ENCODE measurements around the gene ARHGEF39.
"Not testable (repeated sequence)": the region's sequence is repeated elsewhere in the genome, so short reads cannot be mapped to it uniquely, and the experiment has no call there.

The ARHGEF39 gene

GRCh38 chr9:35618854-35619799, 45.9 kb downstream of the ARHGEF39 start:
- peak; percentile 91 for ATAC-seq
- peak; percentile 80 for DNase-seq

GRCh38 chr9:35618325-35618727, 46.7 kb downstream of the ARHGEF39 start, which contains the start of gene CD72:
CD72 (minus strand) TSS chr9:35618413; CDS start chr9:35618303, 110 bp downstream.
- ATAC-seq = no peak
- DNase-seq = no peak

GRCh38 chr9:35617548-35617947, 47.4 kb downstream of the ARHGEF39 start:
- no peak for DNase-seq

GRCh38 chr9:35616681-35617459, 48.1 kb downstream of the ARHGEF39 start:
- peak; percentile 83 for DNase-seq
- peak; percentile 25 for ATAC-seq

More at GRCh38 chr9:35617548-35617947, 47.4 kb downstream of the ARHGEF39 start:
- ATAC-seq = no peak

GRCh38 chr9:35615981-35616680, 48.9 kb downstream of the ARHGEF39 start:
- ATAC-seq = no peak
- no peak for DNase-seq

- ATAC-seq (no peak), DNase-seq (no peak)
Observed at GRCh38 chr9:35612843-35613242, 52.2 kb downstream of the ARHGEF39 start.

- not testable (repeated sequence) for ATAC-seq, DNase-seq
Observed at GRCh38 chr9:35612066-35612465, 52.9 kb downstream of the ARHGEF39 start.

- ATAC-seq (peak; percentile 74), DNase-seq (peak; percentile 65)
Observed at GRCh38 chr9:35611230-35611797, 53.7 kb downstream of the ARHGEF39 start.

GRCh38 chr9:35609820-35610163, 55.2 kb downstream of the ARHGEF39 start:
- no peak for DNase-seq
- no peak for ATAC-seq

Measured in stimulated activated naive CD8-positive, alpha-beta T cell treated with anti-CD3 and anti-CD28 coated beads, Interleukin-15, Interleukin-2, amounts not matched to agents 100 U/mL and 50 U/mL, for 24 hours (primary cell).